GM23338 (cell line): Measurements from ENCODE around the gene JMY. TPM values are rescaled to one million over a fixed set of nuclear protein-coding genes. Genes with fewer than 3 reads are reported as not detected.
A peak's percentile ranks its signal among the peaks of the same experiment; 100 is the strongest.

Experiments
- ATAC-seq: fragments of 200-7000 bp; cut with Tn5 transposase; 3 replicates; pipeline ENCODE4 v1.9.1; 2020
- DNase-seq: peaks from one replicate; pipeline ENCODE4 v3.0.0-alpha.2; 2015; ENCODE audit warnings: low spot score
- H2AFZ ChIP-seq: fragments of 200-600 bp; sonication (generic); 2 replicates; pipeline ENCODE4 v1.8.0; 2016; ENCODE audit warnings: antibody characterized with exemption, mild to moderate bottlenecking, moderate library complexity
- H3F3A ChIP-seq: fragments of 200-600 bp; sonication (generic); replicated peaks from 2 replicates; pipeline ENCODE4 v1.8.0; 2017; ENCODE audit warnings: antibody characterized with exemption, mixed run types, low read depth
- H3K27ac ChIP-seq: fragments of 200-600 bp; sonication (generic); 2 replicates; pipeline ENCODE4 v1.6.1; 2016; ENCODE audit warnings: low read depth
- H3K27me3 ChIP-seq: fragments of 200-600 bp; sonication (generic); 2 replicates; pipeline ENCODE4 v1.8.0; 2016; ENCODE audit warnings: mild to moderate bottlenecking, mixed run types, moderate library complexity; ENCODE audit not compliant: insufficient read depth
- H3K36me3 ChIP-seq: fragments of 200-600 bp; sonication (generic); 2 replicates; pipeline ENCODE4 v1.8.0; 2016; ENCODE audit warnings: mild to moderate bottlenecking; ENCODE audit not compliant: insufficient read depth
- H3K4me1 ChIP-seq: fragments of 200-600 bp; sonication (generic); 2 replicates; pipeline ENCODE4 v1.8.0; 2016; ENCODE audit warnings: mild to moderate bottlenecking, moderate library complexity; ENCODE audit not compliant: insufficient read depth
- H3K4me2 ChIP-seq: fragments of 200-600 bp; sonication (generic); 2 replicates; pipeline ENCODE4 v1.7.1; 2017; ENCODE audit warnings: mixed run types
- H3K4me3 ChIP-seq: fragments of 200-600 bp; sonication (generic); 2 replicates; pipeline ENCODE4 v1.6.1; 2016; ENCODE audit warnings: mixed run types
- H3K79me2 ChIP-seq: fragments of 200-600 bp; sonication (generic); replicated peaks from 2 replicates; pipeline ENCODE4 v1.8.0; 2017; ENCODE audit warnings: mild to moderate bottlenecking; ENCODE audit not compliant: insufficient read depth
- H3K9me2 ChIP-seq: fragments of 200-600 bp; sonication (generic); 2 replicates; pipeline ENCODE4 v1.8.0; 2017; ENCODE audit not compliant: insufficient read depth
- H4K20me1 ChIP-seq: fragments of 200-600 bp; sonication (generic); replicated peaks from 2 replicates; pipeline ENCODE4 v1.8.0; 2017; ENCODE audit warnings: mild to moderate bottlenecking; ENCODE audit not compliant: insufficient read depth
- H3K27ac Mint-ChIP-seq: 2 replicates; pipeline ENCODE4 v1.8.0; 2020; ENCODE audit warnings: inconsistent platforms, mild to moderate bottlenecking, moderate library complexity, mixed read lengths
- H3K27me3 Mint-ChIP-seq: 3 replicates; pipeline ENCODE4 v1.8.0; 2022; ENCODE audit warnings: low read depth, mild to moderate bottlenecking, moderate library complexity, mixed read lengths, inconsistent platforms; ENCODE audit not compliant: insufficient read depth, poor library complexity
- H3K36me3 Mint-ChIP-seq: 3 replicates; pipeline ENCODE4 v1.8.0; 2021; ENCODE audit warnings: low read depth, mild to moderate bottlenecking, inconsistent platforms, moderate library complexity, mixed read lengths
- H3K4me1 Mint-ChIP-seq: 3 replicates; pipeline ENCODE4 v1.8.0; 2020; ENCODE audit warnings: mild to moderate bottlenecking, inconsistent platforms, mixed read lengths
- H3K4me3 Mint-ChIP-seq: 3 replicates; pipeline ENCODE4 v1.8.0; 2021; ENCODE audit warnings: moderate library complexity, mild to moderate bottlenecking, inconsistent platforms, mixed read lengths
- H3K9me3 Mint-ChIP-seq: 3 replicates; pipeline ENCODE4 v1.8.0; 2020; ENCODE audit warnings: moderate library complexity, mild to moderate bottlenecking, inconsistent platforms, mixed read lengths
- CREB1 ChIP-seq: fragments of 250-450 bp; sonication (Bioruptor Pico); IDR thresholded peaks from 2 replicates; pipeline ENCODE4 v1.5.0; 2020; ENCODE audit warnings: low read depth, mild to moderate bottlenecking, moderate library complexity
- ETS1 ChIP-seq: IDR thresholded peaks from 2 replicates; pipeline ENCODE4 v1.6.1; 2016; ENCODE audit warnings: antibody characterized with exemption
- EZH2 ChIP-seq: fragments of 200-600 bp; sonication (generic); IDR thresholded peaks from one replicate; pipeline ENCODE4 v1.8.0; 2017; ENCODE audit warnings: antibody characterized with exemption, mild to moderate bottlenecking, low read depth; ENCODE audit not compliant: unreplicated experiment
- EZH2phosphoT487 ChIP-seq: fragments of 200-600 bp; sonication (generic); IDR thresholded peaks from one replicate; pipeline ENCODE4 v1.8.1; 2018; ENCODE audit warnings: antibody characterized with exemption; ENCODE audit not compliant: unreplicated experiment
- JUNB ChIP-seq: IDR thresholded peaks from one replicate; pipeline ENCODE4 v1.6.1; 2016; ENCODE audit warnings: antibody characterized with exemption; ENCODE audit not compliant: unreplicated experiment
- NANOG ChIP-seq: IDR thresholded peaks from 2 replicates; pipeline ENCODE4 v1.6.1; 2016; ENCODE audit warnings: antibody characterized with exemption, borderline replicate concordance
- POLR2AphosphoS5 ChIP-seq: IDR thresholded peaks from 2 replicates; pipeline ENCODE4 v1.6.1; 2016; ENCODE audit warnings: antibody characterized with exemption, low read depth
- STAT1 ChIP-seq: IDR thresholded peaks from one replicate; pipeline ENCODE4 v1.6.1; 2016; ENCODE audit warnings: antibody characterized with exemption; ENCODE audit not compliant: unreplicated experiment
- ZNF114 ChIP-seq: fragments of 250-450 bp; sonication (Bioruptor Pico); IDR thresholded peaks from 2 replicates; pipeline ENCODE4 v1.5.0; 2020; ENCODE audit warnings: mild to moderate bottlenecking, moderate library complexity
- ZNF331 ChIP-seq: fragments of 250-450 bp; sonication (Bioruptor Pico); IDR thresholded peaks from 2 replicates; pipeline ENCODE4 v1.5.0; 2020; ENCODE audit warnings: low read depth, mild to moderate bottlenecking, moderate library complexity
- polyA plus RNA-seq: library from polyadenylated mRNA; unstranded; fragments of >200 nt; fragmentation: Nextera tagmentation; extraction: Ambion mirVana; gene quantifications from 2 replicates; pipeline ENCODE4 v1.2.1, GENCODE V29; 2016
- total RNA-seq: library from RNA; depleted of rRNA; stranded (reverse); fragments of >200 nt; shearing (Covaris generic); gene quantifications from 2 replicates; pipeline ENCODE4 v1.2.3, GENCODE V29; 2014
- TF ChIP-seq, protein P1 (sequence below), 2 experiments: fragments of 200-600 bp in 1 of 2; sonication (generic) in 1 of 2; conservative IDR thresholded peaks; 2 replicates each; pipeline versions ENCODE4 v1.5.1 to v1.6.1; 2016 to 2017; ENCODE audit warnings: antibody characterized with exemption in 2 of 2, low read depth in 2 of 2, mild to moderate bottlenecking in 2 of 2, moderate library complexity in 1 of 2
- TF ChIP-seq, protein P2 (sequence below): fragments of 250-450 bp; sonication (Bioruptor Pico); IDR thresholded peaks from 2 replicates; pipeline ENCODE4 v1.5.0; 2020; ENCODE audit warnings: mild to moderate bottlenecking, moderate library complexity
- TF ChIP-seq, protein P3 (sequence below): IDR thresholded peaks from one replicate; pipeline ENCODE4 v1.6.1; 2018; ENCODE audit warnings: antibody characterized with exemption; ENCODE audit not compliant: unreplicated experiment

The JMY gene
- total and polyA plus RNA-seq, 2 experiments from 2014 or later, result 6.2 to 18.4 TPM

DNA sequence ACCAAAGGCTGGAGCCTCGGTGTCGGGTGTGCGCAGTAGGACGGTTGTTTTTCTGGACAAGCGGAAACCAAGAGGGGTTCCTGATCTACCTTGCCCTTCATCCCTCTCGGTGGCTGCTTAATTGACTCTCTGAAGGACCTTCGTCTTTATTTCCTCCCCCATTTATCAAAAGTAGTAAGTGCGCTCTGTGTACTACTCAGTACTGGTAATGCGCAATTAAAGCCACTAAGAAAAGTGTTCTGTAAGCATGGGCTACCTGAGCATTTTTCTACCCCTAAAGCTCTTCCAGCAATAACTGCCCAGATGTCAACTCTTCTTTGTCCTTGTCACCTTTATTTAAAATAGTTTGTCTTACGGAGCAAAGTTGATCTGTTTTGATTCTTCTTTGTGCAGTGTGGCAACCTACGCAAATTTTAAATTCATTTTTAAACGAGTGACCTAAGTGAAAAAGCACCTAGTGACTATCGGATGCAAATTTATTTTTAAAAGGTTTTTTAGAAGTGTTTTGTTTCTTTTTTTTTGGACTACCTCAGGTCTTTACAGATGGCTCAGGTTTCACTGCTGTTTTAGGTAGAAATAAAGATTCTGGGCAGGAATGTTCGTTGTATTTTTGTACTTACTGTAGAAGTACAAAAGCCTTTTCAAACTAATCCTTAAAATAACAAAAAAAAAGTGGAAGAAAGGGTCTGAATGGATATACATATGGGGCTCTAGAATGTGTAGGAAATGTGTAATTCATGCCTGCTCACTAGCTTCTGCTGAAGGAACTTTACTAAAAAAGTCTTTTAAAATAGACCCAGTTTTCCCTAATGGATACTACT lies 2.0 kb downstream of the JMY start:
- H2AFZ ChIP-seq, result no peak overlapping the region

More for the DNA sequence above, 2.0 kb downstream of the JMY start:
- Mint-ChIP-seq H3K9me3 (no peaks in the 10 kb centered on the region), H3K27ac (no peak overlapping the region; the same call in 1 of the 2 replicates), H3K4me1 (peaks cover 21% of the 10 kb centered on the region), H3K36me3 (peaks cover 3% of the 10 kb centered on the region; the same call in 2 of the 3 replicates), H3K4me3 (peak overlapping the region; percentile 91), H3K27me3 (peaks cover 8% of the 10 kb centered on the region)
- peaks cover 57% of the 10 kb centered on the region for H3K79me2 ChIP-seq
- H3K4me3 ChIP-seq, result peak overlapping the region; percentile 82
- H3K36me3 ChIP-seq, result no peaks in the 10 kb centered on the region
- ATAC-seq, result no peak
- no peak overlapping the region for H3K27ac ChIP-seq
- no peaks in the 10 kb centered on the region; the same call in 1 of the 2 replicates for H4K20me1 ChIP-seq
- no peaks in the 10 kb centered on the region for H3F3A ChIP-seq
- no peaks in the 10 kb centered on the region for H3K9me2 ChIP-seq
- TF ChIP-seq JUNB (no peak), STAT1 (no peak), ETS1 (no peak), POLR2AphosphoS5 (no peak), ZNF114 (CRISPR knock-in tag) (no peak), EZH2phosphoT487 (no peak), ZNF331 (CRISPR knock-in tag) (no peak), CREB1 (CRISPR knock-in tag) (no peak), EZH2 (no peak), NANOG (no peak)
- TF ChIP-seq, protein P1, sequence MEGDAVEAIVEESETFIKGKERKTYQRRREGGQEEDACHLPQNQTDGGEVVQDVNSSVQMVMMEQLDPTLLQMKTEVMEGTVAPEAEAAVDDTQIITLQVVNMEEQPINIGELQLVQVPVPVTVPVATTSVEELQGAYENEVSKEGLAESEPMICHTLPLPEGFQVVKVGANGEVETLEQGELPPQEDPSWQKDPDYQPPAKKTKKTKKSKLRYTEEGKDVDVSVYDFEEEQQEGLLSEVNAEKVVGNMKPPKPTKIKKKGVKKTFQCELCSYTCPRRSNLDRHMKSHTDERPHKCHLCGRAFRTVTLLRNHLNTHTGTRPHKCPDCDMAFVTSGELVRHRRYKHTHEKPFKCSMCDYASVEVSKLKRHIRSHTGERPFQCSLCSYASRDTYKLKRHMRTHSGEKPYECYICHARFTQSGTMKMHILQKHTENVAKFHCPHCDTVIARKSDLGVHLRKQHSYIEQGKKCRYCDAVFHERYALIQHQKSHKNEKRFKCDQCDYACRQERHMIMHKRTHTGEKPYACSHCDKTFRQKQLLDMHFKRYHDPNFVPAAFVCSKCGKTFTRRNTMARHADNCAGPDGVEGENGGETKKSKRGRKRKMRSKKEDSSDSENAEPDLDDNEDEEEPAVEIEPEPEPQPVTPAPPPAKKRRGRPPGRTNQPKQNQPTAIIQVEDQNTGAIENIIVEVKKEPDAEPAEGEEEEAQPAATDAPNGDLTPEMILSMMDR (conservative IDR thresholded peaks at IDR 0.05; ENCODE audit: low read depth in 2 of 2), result no peak
- TF ChIP-seq, protein P2, sequence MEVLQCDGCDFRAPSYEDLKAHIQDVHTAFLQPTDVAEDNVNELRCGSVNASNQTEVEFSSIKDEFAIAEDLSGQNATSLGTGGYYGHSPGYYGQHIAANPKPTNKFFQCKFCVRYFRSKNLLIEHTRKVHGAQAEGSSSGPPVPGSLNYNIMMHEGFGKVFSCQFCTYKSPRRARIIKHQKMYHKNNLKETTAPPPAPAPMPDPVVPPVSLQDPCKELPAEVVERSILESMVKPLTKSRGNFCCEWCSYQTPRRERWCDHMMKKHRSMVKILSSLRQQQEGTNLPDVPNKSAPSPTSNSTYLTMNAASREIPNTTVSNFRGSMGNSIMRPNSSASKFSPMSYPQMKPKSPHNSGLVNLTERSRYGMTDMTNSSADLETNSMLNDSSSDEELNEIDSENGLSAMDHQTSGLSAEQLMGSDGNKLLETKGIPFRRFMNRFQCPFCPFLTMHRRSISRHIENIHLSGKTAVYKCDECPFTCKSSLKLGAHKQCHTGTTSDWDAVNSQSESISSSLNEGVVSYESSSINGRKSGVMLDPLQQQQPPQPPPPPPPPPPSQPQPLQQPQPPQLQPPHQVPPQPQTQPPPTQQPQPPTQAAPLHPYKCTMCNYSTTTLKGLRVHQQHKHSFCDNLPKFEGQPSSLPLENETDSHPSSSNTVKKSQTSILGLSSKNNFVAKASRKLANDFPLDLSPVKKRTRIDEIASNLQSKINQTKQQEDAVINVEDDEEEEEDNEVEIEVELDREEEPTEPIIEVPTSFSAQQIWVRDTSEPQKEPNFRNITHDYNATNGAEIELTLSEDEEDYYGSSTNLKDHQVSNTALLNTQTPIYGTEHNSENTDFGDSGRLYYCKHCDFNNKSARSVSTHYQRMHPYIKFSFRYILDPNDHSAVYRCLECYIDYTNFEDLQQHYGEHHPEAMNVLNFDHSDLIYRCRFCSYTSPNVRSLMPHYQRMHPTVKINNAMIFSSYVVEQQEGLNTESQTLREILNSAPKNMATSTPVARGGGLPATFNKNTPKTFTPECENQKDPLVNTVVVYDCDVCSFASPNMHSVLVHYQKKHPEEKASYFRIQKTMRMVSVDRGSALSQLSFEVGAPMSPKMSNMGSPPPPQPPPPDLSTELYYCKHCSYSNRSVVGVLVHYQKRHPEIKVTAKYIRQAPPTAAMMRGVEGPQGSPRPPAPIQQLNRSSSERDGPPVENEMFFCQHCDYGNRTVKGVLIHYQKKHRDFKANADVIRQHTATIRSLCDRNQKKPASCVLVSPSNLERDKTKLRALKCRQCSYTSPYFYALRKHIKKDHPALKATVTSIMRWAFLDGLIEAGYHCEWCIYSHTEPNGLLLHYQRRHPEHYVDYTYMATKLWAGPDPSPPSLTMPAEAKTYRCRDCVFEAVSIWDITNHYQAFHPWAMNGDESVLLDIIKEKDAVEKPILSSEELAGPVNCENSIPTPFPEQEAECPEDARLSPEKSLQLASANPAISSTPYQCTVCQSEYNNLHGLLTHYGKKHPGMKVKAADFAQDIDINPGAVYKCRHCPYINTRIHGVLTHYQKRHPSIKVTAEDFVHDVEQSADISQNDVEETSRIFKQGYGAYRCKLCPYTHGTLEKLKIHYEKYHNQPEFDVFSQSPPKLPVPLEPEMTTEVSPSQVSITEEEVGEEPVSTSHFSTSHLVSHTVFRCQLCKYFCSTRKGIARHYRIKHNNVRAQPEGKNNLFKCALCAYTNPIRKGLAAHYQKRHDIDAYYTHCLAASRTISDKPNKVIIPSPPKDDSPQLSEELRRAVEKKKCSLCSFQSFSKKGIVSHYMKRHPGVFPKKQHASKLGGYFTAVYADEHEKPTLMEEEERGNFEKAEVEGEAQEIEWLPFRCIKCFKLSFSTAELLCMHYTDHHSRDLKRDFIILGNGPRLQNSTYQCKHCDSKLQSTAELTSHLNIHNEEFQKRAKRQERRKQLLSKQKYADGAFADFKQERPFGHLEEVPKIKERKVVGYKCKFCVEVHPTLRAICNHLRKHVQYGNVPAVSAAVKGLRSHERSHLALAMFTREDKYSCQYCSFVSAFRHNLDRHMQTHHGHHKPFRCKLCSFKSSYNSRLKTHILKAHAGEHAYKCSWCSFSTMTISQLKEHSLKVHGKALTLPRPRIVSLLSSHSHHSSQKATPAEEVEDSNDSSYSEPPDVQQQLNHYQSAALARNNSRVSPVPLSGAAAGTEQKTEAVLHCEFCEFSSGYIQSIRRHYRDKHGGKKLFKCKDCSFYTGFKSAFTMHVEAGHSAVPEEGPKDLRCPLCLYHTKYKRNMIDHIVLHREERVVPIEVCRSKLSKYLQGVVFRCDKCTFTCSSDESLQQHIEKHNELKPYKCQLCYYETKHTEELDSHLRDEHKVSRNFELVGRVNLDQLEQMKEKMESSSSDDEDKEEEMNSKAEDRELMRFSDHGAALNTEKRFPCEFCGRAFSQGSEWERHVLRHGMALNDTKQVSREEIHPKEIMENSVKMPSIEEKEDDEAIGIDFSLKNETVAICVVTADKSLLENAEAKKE (CRISPR knock-in tag), result no peak
- TF ChIP-seq, protein P3, sequence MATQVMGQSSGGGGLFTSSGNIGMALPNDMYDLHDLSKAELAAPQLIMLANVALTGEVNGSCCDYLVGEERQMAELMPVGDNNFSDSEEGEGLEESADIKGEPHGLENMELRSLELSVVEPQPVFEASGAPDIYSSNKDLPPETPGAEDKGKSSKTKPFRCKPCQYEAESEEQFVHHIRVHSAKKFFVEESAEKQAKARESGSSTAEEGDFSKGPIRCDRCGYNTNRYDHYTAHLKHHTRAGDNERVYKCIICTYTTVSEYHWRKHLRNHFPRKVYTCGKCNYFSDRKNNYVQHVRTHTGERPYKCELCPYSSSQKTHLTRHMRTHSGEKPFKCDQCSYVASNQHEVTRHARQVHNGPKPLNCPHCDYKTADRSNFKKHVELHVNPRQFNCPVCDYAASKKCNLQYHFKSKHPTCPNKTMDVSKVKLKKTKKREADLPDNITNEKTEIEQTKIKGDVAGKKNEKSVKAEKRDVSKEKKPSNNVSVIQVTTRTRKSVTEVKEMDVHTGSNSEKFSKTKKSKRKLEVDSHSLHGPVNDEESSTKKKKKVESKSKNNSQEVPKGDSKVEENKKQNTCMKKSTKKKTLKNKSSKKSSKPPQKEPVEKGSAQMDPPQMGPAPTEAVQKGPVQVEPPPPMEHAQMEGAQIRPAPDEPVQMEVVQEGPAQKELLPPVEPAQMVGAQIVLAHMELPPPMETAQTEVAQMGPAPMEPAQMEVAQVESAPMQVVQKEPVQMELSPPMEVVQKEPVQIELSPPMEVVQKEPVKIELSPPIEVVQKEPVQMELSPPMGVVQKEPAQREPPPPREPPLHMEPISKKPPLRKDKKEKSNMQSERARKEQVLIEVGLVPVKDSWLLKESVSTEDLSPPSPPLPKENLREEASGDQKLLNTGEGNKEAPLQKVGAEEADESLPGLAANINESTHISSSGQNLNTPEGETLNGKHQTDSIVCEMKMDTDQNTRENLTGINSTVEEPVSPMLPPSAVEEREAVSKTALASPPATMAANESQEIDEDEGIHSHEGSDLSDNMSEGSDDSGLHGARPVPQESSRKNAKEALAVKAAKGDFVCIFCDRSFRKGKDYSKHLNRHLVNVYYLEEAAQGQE, result no peak
- peak overlapping the region; percentile 97 for H3K4me2 ChIP-seq
- peaks cover 27% of the 10 kb centered on the region; the same call in 1 of the 2 replicates for H3K4me1 ChIP-seq
- no peak for DNase-seq
- H3K27me3 ChIP-seq, result peaks cover 14% of the 10 kb centered on the region; the same call in 1 of the 2 replicates
